Raji (cell line): ENCODE measurements around the gene HSPG2.
"Not testable (repeated sequence)": the region's sequence is repeated elsewhere in the genome, so short reads cannot be mapped to it uniquely, and the experiment has no call there.

ENCODE experiments used
- POLR2A ChIP-seq: IDR thresholded peaks from 2 replicates; pipeline ENCODE4 v1.6.1; 2011; ENCODE audit warnings: low read depth, low read length, control low read depth; ENCODE audit not compliant: insufficient read depth

HSPG2 gene

DNA sequence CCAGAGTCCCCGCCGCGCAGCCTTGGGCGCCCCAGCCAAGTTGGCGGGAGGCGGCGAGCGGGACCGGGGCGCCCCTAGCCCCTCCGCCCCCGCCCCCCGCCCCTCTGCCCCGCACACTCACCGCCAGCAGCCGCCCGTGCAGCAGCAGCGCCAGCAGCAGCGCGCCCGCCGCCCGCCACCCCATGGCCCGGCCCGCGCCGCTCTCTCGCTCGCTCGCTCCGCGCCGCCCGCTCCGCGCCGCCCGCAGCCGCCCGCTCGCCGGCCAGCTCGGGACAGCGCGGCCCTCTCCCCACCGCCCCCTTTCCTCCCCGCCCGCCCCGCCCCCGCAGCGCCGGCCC, at the start of gene HSPG2:
HSPG2 (minus strand) TSS at position 277 of the 338 bp plus-strand sequence; CDS start at position 184, 93 bp downstream.
- no peak for TF ChIP-seq POLR2A

DNA sequence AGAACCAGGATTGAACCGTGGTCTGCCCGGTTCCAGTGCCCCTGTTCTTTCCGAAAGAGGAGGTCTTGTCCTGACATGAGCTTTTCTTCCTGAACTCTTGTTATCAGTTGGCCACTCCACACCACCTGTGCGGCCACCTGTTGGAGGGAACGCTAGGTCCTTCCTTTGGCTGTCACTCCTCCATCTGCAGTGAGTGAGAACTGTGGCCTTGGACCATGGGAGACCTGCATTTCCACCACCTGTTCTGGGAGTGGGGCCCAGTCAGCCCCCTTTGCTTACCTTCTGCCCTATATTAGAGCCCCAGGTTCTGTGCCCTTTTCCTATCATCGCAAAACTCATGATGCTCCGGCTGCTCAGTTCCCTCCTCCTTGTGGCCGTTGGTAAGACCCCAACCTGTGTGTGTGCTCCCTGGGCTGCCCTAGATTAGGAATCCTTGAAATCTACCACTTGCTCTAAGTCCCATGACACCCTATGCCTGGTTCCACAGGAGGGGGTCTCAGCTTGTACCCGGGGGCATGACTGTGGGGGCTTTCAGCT, 39.7 kb upstream of the HSPG2 start, which contains the start of gene CELA3B:
CELA3B (plus strand) TSS at position 320 of the 537 bp plus-strand sequence; CDS start at position 338, 18 bp downstream.
- TF ChIP-seq POLR2A: not testable (repeated sequence)

DNA sequence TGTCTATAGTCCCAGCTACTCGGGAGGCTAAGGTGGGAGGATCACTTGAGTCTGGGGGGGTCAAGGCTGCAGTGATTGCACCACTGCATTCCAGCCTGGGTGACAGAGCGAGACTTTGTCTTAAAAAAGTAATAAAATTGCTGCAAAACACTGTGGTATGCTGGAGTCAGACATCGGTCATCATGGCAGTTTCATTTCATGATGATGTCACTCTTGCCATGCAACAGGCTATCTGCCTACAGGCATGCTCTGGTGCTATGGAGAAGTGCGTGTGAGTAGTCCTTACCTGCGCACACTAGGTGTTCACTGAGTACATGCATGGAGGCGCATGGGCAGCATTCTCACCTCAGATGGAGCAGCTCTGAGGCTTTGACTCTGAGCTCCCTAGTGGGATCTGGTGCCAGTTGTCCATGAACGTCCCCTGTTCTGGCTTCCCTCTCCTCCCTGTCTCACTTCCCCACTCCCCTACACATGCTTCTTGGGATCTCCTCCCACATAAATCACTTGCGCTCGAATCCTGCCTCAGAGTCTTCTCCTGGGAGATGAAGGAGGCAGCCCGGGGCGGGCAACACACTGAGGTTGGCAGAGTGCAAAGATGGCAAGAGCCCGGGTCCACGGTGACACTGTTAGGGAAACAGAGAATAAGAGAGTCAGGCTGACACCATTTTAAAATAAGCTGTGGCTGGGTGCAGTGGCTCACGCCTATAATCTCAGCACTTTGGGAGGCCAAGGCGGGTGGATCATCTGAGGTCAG, 29.3 kb upstream of the HSPG2 start:
- TF ChIP-seq POLR2A: no peak

GRCh38 chr1:21963477-21964217, 26.5 kb upstream of the HSPG2 start:
- no peak for TF ChIP-seq POLR2A

- TF ChIP-seq POLR2A: no peak
These were observed 24.7 kb upstream of the HSPG2 start for GRCh38 chr1:21961799-21962198.

DNA sequence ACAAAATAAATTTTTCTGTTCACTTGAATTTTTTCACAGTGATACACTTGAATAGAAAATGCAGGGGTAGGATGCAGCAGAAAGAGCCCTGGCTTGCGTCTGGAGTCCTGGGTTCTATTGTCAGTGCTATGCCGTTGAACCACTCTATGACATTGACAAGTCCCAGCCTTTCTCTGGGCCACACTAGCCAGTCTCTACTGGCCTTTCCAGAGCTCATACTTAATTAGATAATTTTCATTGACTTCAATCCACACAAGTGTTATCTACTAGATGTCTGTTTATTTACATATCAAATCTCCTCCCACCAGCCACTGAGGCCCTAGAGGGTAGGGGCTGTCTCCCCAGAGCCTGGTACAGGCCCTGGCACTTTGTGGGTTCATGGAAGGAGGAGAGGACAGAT, 24.2 kb upstream of the HSPG2 start:
- TF ChIP-seq POLR2A: no peak

DNA sequence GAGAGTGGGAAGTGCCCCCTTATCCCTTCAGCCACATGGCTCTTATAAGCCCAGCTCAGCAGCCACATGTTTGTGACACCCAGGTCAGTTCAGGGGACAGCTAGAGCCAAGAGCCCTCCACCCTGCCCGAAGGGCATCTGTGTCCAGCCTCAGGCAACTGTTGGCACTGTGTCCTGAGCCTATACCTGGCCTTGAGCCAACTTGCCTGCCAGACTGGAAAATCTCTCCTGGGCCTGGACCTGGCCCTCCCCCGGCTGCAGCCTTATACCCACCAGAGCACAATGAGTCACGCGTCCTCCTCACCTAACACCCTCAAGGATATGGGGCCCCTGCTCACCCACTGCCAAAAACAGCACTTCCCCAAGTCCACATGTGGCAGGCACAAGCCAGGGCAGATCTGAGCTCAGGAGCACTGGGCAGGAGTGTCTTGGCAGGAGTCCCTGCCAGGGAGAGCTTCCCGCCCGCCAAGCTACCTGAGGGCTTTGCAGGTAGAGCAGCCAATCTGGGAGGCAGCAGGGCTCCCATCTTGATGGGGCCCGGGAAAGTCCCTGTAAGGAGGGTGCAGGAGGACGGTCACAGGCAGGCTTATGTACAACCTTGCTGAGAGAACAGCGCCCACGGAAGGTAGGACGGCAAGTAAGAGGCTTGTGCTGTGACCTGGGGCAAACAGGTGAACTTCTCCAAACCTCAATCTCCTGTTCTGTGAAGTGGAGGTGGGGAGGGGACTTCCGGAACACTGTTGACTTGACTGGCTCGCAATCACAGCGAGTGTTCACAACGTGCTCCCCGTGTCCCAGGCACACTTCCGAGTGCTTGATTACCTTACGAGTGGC, 19.8 kb upstream of the HSPG2 start:
- no peak for TF ChIP-seq POLR2A

DNA sequence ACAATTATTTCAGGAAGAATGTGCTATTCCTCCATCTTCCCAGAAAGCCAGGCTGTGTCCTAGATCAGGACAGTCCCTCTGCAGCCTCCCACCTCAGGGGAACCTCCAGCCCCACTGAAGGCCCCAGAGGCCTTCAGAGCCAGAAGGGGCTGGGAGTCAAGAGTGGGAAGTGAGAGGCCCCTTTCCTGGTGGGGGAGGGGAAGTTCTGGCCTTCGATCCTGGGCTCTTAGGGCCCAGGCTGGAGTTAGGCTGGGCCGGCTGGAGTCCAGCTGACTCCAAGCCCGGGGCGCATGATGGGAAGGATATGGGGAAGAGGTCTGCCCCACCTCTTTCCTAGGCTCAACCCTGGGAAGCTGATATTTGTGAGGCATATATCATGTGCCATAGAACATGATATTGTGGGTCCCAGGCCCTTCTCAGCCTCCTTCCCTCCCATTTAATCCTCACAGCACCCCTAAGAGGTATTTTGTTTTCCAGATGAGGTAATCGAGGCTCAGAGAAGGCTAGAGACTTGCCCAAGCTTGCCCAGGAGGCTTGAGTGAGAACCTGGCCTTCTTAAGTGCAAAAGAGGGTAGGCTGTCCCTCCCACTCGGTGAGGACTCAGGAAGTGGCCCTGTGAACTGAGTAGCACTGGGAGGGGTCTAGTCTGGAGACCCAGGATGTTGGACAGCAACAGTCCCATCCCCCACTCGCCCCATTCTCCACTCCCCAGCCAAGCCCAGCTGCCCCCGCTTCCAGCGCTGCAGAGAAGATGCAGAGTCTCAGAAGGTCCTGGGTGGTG, 18.6 kb upstream of the HSPG2 start:
- TF ChIP-seq POLR2A: no peak

DNA sequence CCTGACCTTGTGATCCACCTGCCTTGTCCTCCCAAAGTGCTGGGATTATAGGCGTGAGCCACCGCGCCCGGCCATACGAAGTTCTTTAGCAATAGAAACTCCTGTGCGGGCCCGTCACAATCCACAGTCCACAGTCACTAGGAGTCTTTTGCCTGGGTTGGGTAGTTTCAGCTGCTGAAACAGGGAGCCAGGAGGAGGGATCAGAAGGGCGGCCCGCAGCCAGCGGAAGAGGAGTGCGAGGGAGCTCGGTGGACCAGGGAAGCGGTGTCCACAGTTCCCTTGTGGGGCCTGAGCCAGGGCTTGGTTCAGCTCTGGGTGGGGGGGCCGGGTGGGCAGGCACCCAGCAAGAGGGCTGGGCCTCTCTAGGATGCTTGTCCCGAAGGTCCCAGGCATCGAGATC, 17.9 kb upstream of the HSPG2 start:
- TF ChIP-seq POLR2A: no peak

DNA sequence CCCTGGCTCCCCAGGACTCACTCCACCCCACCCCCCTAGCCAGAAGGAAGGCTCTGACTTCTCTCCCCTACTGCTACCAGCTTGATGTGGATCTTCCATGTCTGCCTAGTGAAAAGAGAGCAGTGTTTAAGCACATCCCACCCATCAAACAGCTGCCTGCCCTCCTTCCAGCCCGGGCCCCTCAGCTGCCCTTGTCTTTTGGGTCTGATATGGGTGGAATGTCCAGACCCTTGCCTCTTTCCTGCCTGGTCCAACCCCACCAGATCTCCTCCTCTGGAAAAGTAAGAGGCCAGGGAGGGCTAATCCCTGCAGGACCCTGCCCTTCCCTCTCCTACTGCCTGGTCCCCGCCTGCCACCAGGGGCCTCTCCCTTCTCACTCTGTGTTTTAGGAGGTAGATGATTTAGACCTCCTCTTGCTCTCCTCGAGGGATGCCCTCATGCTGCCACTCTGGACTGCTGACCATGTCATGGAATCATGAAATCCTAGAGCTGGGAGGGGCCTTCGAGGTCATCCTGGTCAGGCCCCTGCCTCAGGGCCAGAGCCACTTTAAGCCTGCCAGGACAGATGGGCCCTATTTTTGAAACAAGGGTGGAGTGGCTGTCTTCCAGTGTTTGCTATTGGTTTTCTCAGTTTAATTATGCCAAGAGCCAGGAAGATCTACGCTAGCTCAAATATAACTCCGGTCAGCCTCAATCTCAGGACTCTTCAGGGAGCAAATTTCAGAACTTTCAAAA, 15.8 kb upstream of the HSPG2 start:
- no peak for TF ChIP-seq POLR2A

DNA sequence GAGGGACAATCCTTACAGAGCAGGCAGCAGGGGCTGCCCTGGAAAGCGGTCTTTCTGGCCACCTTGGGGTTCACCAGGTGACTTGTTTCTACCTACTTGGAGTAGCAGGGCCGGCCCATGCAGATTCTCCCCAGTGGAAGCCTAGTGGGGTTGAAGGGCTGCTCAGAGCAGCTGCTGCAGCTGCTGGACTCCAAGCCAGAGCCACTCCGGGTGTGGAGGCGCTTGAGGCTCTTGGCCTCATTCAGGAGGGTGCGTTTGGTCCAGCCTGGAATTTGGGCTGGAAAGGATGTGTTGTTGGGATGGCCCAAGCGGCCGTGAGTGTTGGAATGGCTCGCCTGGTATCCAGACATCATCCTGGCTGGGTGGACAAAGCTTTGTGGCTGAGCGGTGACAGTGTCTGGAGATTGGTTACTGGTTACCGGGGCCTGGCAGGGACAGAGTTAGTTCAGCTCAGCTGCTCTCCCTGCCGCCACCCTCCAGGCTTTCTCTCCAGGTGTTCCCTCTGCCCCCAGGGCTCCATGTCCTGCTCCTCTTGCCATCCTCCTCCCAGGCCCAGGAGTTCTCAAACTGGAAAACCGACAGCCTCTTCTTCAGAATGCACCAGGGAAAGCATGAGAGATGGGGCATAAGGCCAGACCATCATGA, 14.2 kb upstream of the HSPG2 start:
- no peak for TF ChIP-seq POLR2A

GRCh38 chr1:21950734-21951133, 13.6 kb upstream of the HSPG2 start:
- no peak for TF ChIP-seq POLR2A

DNA sequence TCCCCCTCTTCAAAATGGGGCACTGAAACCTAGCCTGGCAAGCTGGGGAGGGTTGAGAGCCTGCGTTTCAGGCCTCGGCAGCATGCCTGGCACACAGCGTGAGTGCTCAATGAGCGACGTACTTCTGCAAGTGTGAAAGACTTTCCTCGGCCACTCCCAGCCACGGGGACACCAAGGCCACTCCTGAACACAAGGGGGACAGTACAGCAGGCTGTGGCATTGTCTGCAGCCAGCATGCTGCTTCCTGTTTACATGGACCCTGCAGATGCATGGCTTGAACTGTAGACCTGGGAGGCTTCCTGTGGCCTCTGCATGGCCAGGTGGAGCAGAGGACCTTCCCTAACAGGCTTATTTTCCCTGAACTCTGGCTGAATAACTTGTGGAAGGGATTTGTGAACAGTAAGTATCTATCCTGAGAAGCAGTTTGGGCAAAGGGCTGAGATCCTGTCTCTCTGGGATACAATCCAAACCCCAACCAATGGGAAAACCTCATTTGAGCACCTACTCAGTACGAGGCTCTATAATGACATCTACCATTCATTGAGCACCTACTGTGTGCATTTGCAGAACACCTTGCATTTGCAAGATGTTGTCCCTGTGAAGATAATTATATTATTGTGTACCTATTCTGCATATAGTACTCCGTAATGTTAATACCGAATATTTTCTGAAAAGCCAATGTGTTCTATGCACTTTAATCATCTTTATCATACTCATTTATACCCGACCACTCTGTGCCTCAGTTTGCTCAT, 9.9 kb upstream of the HSPG2 start:
- TF ChIP-seq POLR2A: no peak

DNA sequence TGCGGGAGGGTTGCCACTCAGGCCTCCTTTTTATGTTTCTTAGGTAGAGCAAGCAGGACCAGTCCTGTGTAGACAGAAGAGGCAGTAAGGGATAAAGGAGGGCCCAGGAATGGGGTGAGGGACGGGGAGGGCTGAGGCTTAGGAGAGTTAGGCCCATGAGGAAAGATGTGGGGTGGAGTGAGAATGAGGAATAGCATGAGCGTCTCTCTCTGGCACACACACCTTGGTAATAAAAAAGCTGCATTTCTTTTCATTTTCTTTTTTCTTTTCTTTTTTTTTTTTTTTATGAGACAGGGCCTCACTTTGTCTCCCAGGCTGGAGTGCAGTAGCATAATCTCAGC, 7.6 kb upstream of the HSPG2 start:
- TF ChIP-seq POLR2A: no peak
